GM12875 (cell line): ENCODE data around the gene PPP1R12B.

Experiments used
- H3K4me3 ChIP-seq: one replicate; pipeline ENCODE4 v1.5.1; 2011; ENCODE audit warnings: low read depth, low read length, control low read depth
- CTCF ChIP-seq: IDR thresholded peaks from 2 replicates; pipeline ENCODE4 v1.5.1; 2011; ENCODE audit warnings: low read depth, mild to moderate bottlenecking, control low read depth, inconsistent platforms, low read length, moderate library complexity, borderline replicate concordance; ENCODE audit not compliant: insufficient read depth

PPP1R12B gene

GRCh38 chr1:202584707-202585589 is 236.4 kb downstream of the PPP1R12B start:
- no peak overlapping the region for H3K4me3 ChIP-seq
- TF ChIP-seq CTCF: no peak

- no peak overlapping the region for H3K4me3 ChIP-seq
- TF ChIP-seq CTCF: no peak
Observed at GRCh38 chr1:202585590-202585933, 237.1 kb downstream of the PPP1R12B start.

- H3K4me3 ChIP-seq: no peak overlapping the region
- TF ChIP-seq CTCF: no peak
Observed at GRCh38 chr1:202586018-202586821, 237.7 kb downstream of the PPP1R12B start.

GRCh38 chr1:202586871-202587270 is 238.4 kb downstream of the PPP1R12B start:
- no peak overlapping the region for H3K4me3 ChIP-seq
- TF ChIP-seq CTCF: no peak

- H3K4me3 ChIP-seq: no peak overlapping the region
- no peak for TF ChIP-seq CTCF
Observed at GRCh38 chr1:202587859-202588485, 239.5 kb downstream of the PPP1R12B start.

- no peak overlapping the region for H3K4me3 ChIP-seq
Observed at GRCh38 chr1:202588503-202589189, 240.1 kb downstream of the PPP1R12B start.

More at GRCh38 chr1:202588503-202589189, 240.1 kb downstream of the PPP1R12B start:
- TF ChIP-seq CTCF: no peak
